K562 (cell line): ENCODE results near the gene NELFE. TPM values are rescaled to one million over a fixed set of nuclear protein-coding genes. Genes with fewer than 3 reads are reported as not detected.

Source experiments
- ARNT ChIP-seq, 2 experiments: fragments of 450-650 bp; IDR thresholded peaks; 2 replicates each; pipeline ENCODE4 v1.6.1; 2016; ENCODE audit warnings: mild to moderate bottlenecking in 1 of 2
- BRD4 ChIP-seq: fragments of 200-600 bp; sonication (generic); IDR thresholded peaks from 2 replicates; pipeline ENCODE4 v1.6.1; 2017; ENCODE audit warnings: inconsistent platforms
- FOXO4 ChIP-seq: fragments of 450-650 bp; formaldehyde crosslinking; IDR thresholded peaks from 2 replicates; pipeline ENCODE4 v1.4.0; 2020; ENCODE audit warnings: mild to moderate bottlenecking, moderate library complexity
- FUS ChIP-seq: fragments of 200-400 bp; formaldehyde crosslinking; optimal IDR thresholded peaks from 2 replicates; pipeline ENCODE3; 2017; ENCODE audit warnings: low read depth, low read length
- GATAD2A ChIP-seq: fragments of 450-650 bp; IDR thresholded peaks from 2 replicates; pipeline ENCODE4 v1.6.1; 2017
- GTF2A2 ChIP-seq: IDR thresholded peaks from 2 replicates; pipeline ENCODE4 v1.6.1; 2016; ENCODE audit warnings: mild to moderate bottlenecking, missing genetic modification characterization, missing compliant biosample characterization
- KLF10 ChIP-seq: fragments of 250-450 bp; sonication (Bioruptor Pico); IDR thresholded peaks from 2 replicates; pipeline ENCODE4 v1.6.1; 2021; ENCODE audit warnings: matching md5 sums
- LCOR ChIP-seq: sonication (generic); formaldehyde crosslinking; IDR thresholded peaks from 2 replicates; pipeline ENCODE4 v1.8.0; 2022; ENCODE audit warnings: mild to moderate bottlenecking, missing genetic modification reagents
- MEF2D ChIP-seq: conservative IDR thresholded peaks from 2 replicates; pipeline ENCODE4 v1.6.1; 2016; ENCODE audit warnings: low read depth, missing genetic modification characterization, missing compliant biosample characterization
- MLLT1 ChIP-seq, 2 experiments: fragments of 450-650 bp; IDR thresholded peaks; 2 replicates each; pipeline ENCODE4 v1.6.1; 2016
- NCOA4 ChIP-seq: fragments of 450-650 bp; IDR thresholded peaks from 2 replicates; pipeline ENCODE4 v1.6.1; 2018; ENCODE audit warnings: mild to moderate bottlenecking; ENCODE audit not compliant: partially characterized antibody
- POLR2H ChIP-seq: IDR thresholded peaks from 2 replicates; pipeline ENCODE4 v1.6.1; 2016; ENCODE audit warnings: missing genetic modification characterization, low read depth, mild to moderate bottlenecking, control low read depth, missing compliant biosample characterization, moderate library complexity
- PTBP1 ChIP-seq: fragments of 200-400 bp; formaldehyde crosslinking; IDR thresholded peaks from 2 replicates; pipeline ENCODE4 v1.6.1; 2017; ENCODE audit warnings: low read depth, low read length
- RAD21 ChIP-seq, 2 experiments: fragments of 250-450 bp in 1 of 2; fragments of 450-650 bp in 1 of 2; sonication (Bioruptor Pico) in 1 of 2; formaldehyde crosslinking in 1 of 2; IDR thresholded peaks in 1 of 2; conservative IDR thresholded peaks in 1 of 2; 2 replicates each; pipeline versions ENCODE4 v1.4.0 to v1.8.0; 2020 to 2022; ENCODE audit warnings: mild to moderate bottlenecking in 2 of 2, moderate library complexity in 1 of 2
- RBBP5 ChIP-seq: fragments of 200-600 bp; sonication (generic); IDR thresholded peaks from 2 replicates; pipeline ENCODE4 v1.6.1; 2012; ENCODE audit warnings: borderline replicate concordance, mild to moderate bottlenecking, low read length, control low read depth, inconsistent platforms; ENCODE audit not compliant: insufficient read depth, poor library complexity, severe bottlenecking
- RBM14 ChIP-seq: fragments of 200-400 bp; formaldehyde crosslinking; IDR thresholded peaks from 2 replicates; pipeline ENCODE4 v1.6.1; 2018; ENCODE audit warnings: low read depth, mild to moderate bottlenecking, low read length, moderate library complexity, borderline replicate concordance; ENCODE audit not compliant: insufficient read depth
- SIX5 ChIP-seq, 2 experiments: IDR thresholded peaks; 2 replicates each; pipeline ENCODE4 v1.6.1; 2011; ENCODE audit warnings: low read length in 2 of 2, borderline replicate concordance in 1 of 2, low read depth in 1 of 2, mild to moderate bottlenecking in 1 of 2, moderate library complexity in 1 of 2; ENCODE audit not compliant: insufficient read depth in 1 of 2
- SRSF3 ChIP-seq: fragments of 200-400 bp; formaldehyde crosslinking; IDR thresholded peaks from 2 replicates; pipeline ENCODE4 v1.6.1; 2016; ENCODE audit warnings: mild to moderate bottlenecking, low read length, moderate library complexity; ENCODE audit not compliant: insufficient read depth
- ZNF121 ChIP-seq: sonication (generic); formaldehyde crosslinking; conservative IDR thresholded peaks from 2 replicates; pipeline ENCODE4 v1.8.0; 2022; ENCODE audit warnings: missing genetic modification reagents
- ZNF197 ChIP-seq: fragments of 200-800 bp; sonication (Bioruptor generic); IDR thresholded peaks from 2 replicates; pipeline ENCODE4 v1.6.1; 2016; ENCODE audit warnings: low read depth, missing genetic modification characterization, missing compliant biosample characterization
- ZNF518B ChIP-seq: fragments of 250-450 bp; sonication (Bioruptor Pico); IDR thresholded peaks from 2 replicates; pipeline ENCODE4 v1.5.0; 2021; ENCODE audit warnings: mild to moderate bottlenecking, moderate library complexity
- ZSCAN29 ChIP-seq: fragments of 450-650 bp; IDR thresholded peaks from 2 replicates; pipeline ENCODE4 v1.6.1; 2017
- polyA plus RNA-seq, 8 experiments: library from polyadenylated mRNA; depleted of rRNA in 4 of 8; stranded (reverse) in 5 of 8; unstranded in 3 of 8; fragments of >200 nt; fragmentation: Nextera tagmentation in 2 of 8; fragmentation: Illumina TruSeq in 1 of 8; extraction: Ambion mirVana in 2 of 8; extraction: Trizol in 1 of 8; gene quantifications; 2 replicates each; pipeline versions ENCODE4 v1.2.1 to v1.2.3, GENCODE V29; 2011 to 2014; ENCODE audit warnings: inconsistent platforms in 1 of 8, missing spikeins in 1 of 8
- total RNA-seq, 7 experiments: library from RNA; depleted of rRNA in 6 of 7; stranded (reverse); fragments of >200 nt in 6 of 7; fragmentation: Illumina TruSeq in 2 of 7; extraction: Trizol in 2 of 7; gene quantifications; 2 replicates each; pipeline versions ENCODE4 v1.2.1 to v1.2.3, GENCODE V29; 2011 to 2021; ENCODE audit warnings: low replicate concordance in 1 of 7

NELFE gene
- total and polyA plus RNA-seq, 9 of the 15 experiments (the other 6 are each of a cell fraction or from before 2014, with no cell fraction given): 15.2 to 157 (median 91.5) TPM

- TF ChIP-seq ZNF121 (no peak), ZNF197 (CRISPR knock-in tag) (0 out of 2 replicates have a peak, but pooled peaks have one; percentile 51), RBBP5 (no peak), FUS (no peak), ARNT (IDR thresholded peaks at IDR 0.05) (peak; percentile 24 to 38; a peak in 1 of 4 replicates), BRD4 (0 out of 2 replicates have a peak, but pooled peaks have one; percentile 6), GTF2A2 (tag) (no peak), GATAD2A (no peak), RAD21 (CRISPR knock-in tag; conservative IDR thresholded peaks at IDR 0.05 in 1 of 2, IDR thresholded peaks at IDR 0.05 in 1 of 2) (no peak), MEF2D (tag) (peak; percentile 68; the same call in 1 of the 2 replicates), SRSF3 (no peak), PTBP1 (peak; percentile 52; the same call in 1 of the 2 replicates), ZSCAN29 (no peak), NCOA4 (no peak), FOXO4 (CRISPR knock-in tag) (no peak), ZNF518B (CRISPR knock-in tag) (0 out of 2 replicates have a peak, but pooled peaks have one; percentile 25), POLR2H (no peak), KLF10 (CRISPR knock-in tag) (0 out of 2 replicates have a peak, but pooled peaks have one; percentile 21), MLLT1 (IDR thresholded peaks at IDR 0.05) (peak; percentile 44 to 82; a peak in 2 of 4 replicates), SIX5 (IDR thresholded peaks at IDR 0.05; ENCODE audit: borderline replicate concordance in 1 of 2, insufficient read depth in 1 of 2, low read depth in 1 of 2, low read length in 2 of 2) (no peak), LCOR (CRISPR knock-in tag) (no peak), RBM14 (no peak)
Observed at GRCh38 chr6:31971279-31971992, 12.7 kb upstream of the NELFE start (continued).
